IMR-90 (cell line): ENCODE results near the gene CIAO3. TPM values are rescaled to one million over a fixed set of nuclear protein-coding genes. Genes with fewer than 3 reads are reported as not detected.

ENCODE experiments used
- ATAC-seq: fragments of 200-7000 bp; cut with Tn5 transposase; 2 replicates; pipeline ENCODE4 v1.9.1; 2020; ENCODE audit warnings: low read depth, mild to moderate bottlenecking, moderate library complexity
- BruUV-seq: library from RNA; stranded (reverse); fragments of 400-500 nt; replicated peaks from 2 replicates; lab custom pipeline; 2021; lab: Mats Ljungman, UMichigan
- CTCF ChIA-PET: fragments of 300-600 bp; formaldehyde crosslinking; extraction: SDS; loops from one replicate; lab custom pipeline; 2021; ENCODE audit warnings: antibody characterized with exemption; lab: Yijun Ruan, JAX
- POLR2A ChIA-PET: fragments of 300-600 bp; sonication (Branson Sonifier 250); formaldehyde crosslinking; loops from one replicate; lab custom pipeline; 2022; ENCODE audit warnings: antibody characterized with exemption; ENCODE audit not compliant: unreplicated experiment; lab: Charles Lee
- DNase-seq: peaks from one replicate; pipeline ENCODE4 v3.0.0; 2013
- H2AFZ ChIP-seq: replicated peaks from 2 replicates; pipeline ENCODE3; 2013; ENCODE audit warnings: low read length, mild to moderate bottlenecking; ENCODE audit not compliant: poor library complexity
- H2AK5ac ChIP-seq: 2 replicates; pipeline ENCODE4 v1.6.1; 2013; ENCODE audit warnings: low read depth, low read length, inconsistent platforms
- H2AK9ac ChIP-seq: replicated peaks from 2 replicates; pipeline ENCODE3; 2013; ENCODE audit warnings: mild to moderate bottlenecking, low read depth, low read length, moderate library complexity; ENCODE audit not compliant: poor library complexity
- H2BK120ac ChIP-seq: 2 replicates; pipeline ENCODE4 v1.6.1; 2013; ENCODE audit warnings: low read depth, low read length, inconsistent platforms
- H2BK15ac ChIP-seq: 3 replicates; pipeline ENCODE4 v1.6.1; 2013; ENCODE audit warnings: low read depth, low read length, inconsistent platforms
- H2BK20ac ChIP-seq: 2 replicates; pipeline ENCODE4 v1.6.1; 2013; ENCODE audit warnings: low read depth, mild to moderate bottlenecking, inconsistent platforms, low read length, moderate library complexity
- H2BK5ac ChIP-seq: 2 replicates; pipeline ENCODE4 v1.6.1; 2013; ENCODE audit warnings: mild to moderate bottlenecking, low read depth, low read length, inconsistent platforms; ENCODE audit not compliant: poor library complexity, severe bottlenecking
- H3K14ac ChIP-seq: replicated peaks from 2 replicates; pipeline ENCODE4 v1.6.1; 2013; ENCODE audit warnings: low read depth, low read length, inconsistent platforms
- H3K18ac ChIP-seq: 2 replicates; pipeline ENCODE4 v1.6.1; 2013; ENCODE audit warnings: low read depth, low read length, control low read depth
- H3K23ac ChIP-seq: 2 replicates; pipeline ENCODE4 v1.6.1; 2013; ENCODE audit warnings: low read depth, low read length, inconsistent platforms
- H3K27ac ChIP-seq: 2 replicates; pipeline ENCODE4 v1.5.1; 2013; ENCODE audit warnings: mild to moderate bottlenecking, control low read depth, low read length; ENCODE audit not compliant: insufficient read depth
- H3K27me3 ChIP-seq: 2 replicates; pipeline ENCODE4 v1.6.1; 2013; ENCODE audit warnings: low read length; ENCODE audit not compliant: control insufficient read depth, insufficient read depth
- H3K36me3 ChIP-seq: 2 replicates; pipeline ENCODE4 v1.6.1; 2013; ENCODE audit warnings: low read length, mixed read lengths; ENCODE audit not compliant: control insufficient read depth, insufficient read depth
- H3K4ac ChIP-seq: 2 replicates; pipeline ENCODE4 v1.6.1; 2013; ENCODE audit warnings: low read depth, low read length, inconsistent platforms
- H3K4me1 ChIP-seq: 2 replicates; pipeline ENCODE4 v1.6.1; 2013; ENCODE audit warnings: low read length, mixed read lengths; ENCODE audit not compliant: control insufficient read depth, insufficient read depth
- H3K4me2 ChIP-seq: 2 replicates; pipeline ENCODE4 v1.6.1; 2013; ENCODE audit warnings: low read depth, mild to moderate bottlenecking, control low read depth, low read length, moderate library complexity
- H3K4me3 ChIP-seq: 2 replicates; pipeline ENCODE4 v1.5.1; 2013; ENCODE audit warnings: low read depth, mild to moderate bottlenecking, control low read depth, low read length, moderate library complexity; ENCODE audit not compliant: insufficient read depth
- H3K56ac ChIP-seq: 2 replicates; pipeline ENCODE4 v1.6.1; 2013; ENCODE audit warnings: low read length, inconsistent platforms; ENCODE audit not compliant: insufficient read depth; ENCODE audit errors: extremely low read depth
- H3K79me1 ChIP-seq, 2 experiments: 2 replicates each; pipeline ENCODE4 v1.6.1; 2013; ENCODE audit warnings: low read length in 2 of 2, inconsistent platforms in 1 of 2, low read depth in 1 of 2
- H3K9ac ChIP-seq: 2 replicates; pipeline ENCODE4 v1.6.1; 2013; ENCODE audit warnings: low read depth, low read length, control low read depth
- H3K9me1 ChIP-seq: 2 replicates; pipeline ENCODE4 v1.6.1; 2013; ENCODE audit warnings: low read length, inconsistent platforms; ENCODE audit not compliant: insufficient read depth
- H3K9me3 ChIP-seq: 2 replicates; pipeline ENCODE4 v1.6.1; 2013; ENCODE audit warnings: low read length; ENCODE audit not compliant: control insufficient read depth, insufficient read depth
- H4K20me1 ChIP-seq: 2 replicates; pipeline ENCODE4 v1.6.1; 2013; ENCODE audit warnings: low read length, inconsistent platforms; ENCODE audit not compliant: insufficient read depth
- H4K5ac ChIP-seq: 2 replicates; pipeline ENCODE4 v1.6.1; 2013; ENCODE audit warnings: mild to moderate bottlenecking, low read depth, low read length, control low read depth
- H4K8ac ChIP-seq, 2 experiments: 2 replicates each; pipeline ENCODE4 v1.6.1; 2013; ENCODE audit warnings: low read depth in 2 of 2, low read length in 2 of 2, control low read depth in 1 of 2, inconsistent platforms in 1 of 2
- H4K91ac ChIP-seq: 2 replicates; pipeline ENCODE4 v1.6.1; 2013; ENCODE audit warnings: low read depth, low read length, inconsistent platforms; ENCODE audit not compliant: insufficient read depth
- FOS ChIP-seq: fragments of 150-350 bp; IDR thresholded peaks from 2 replicates; pipeline ENCODE4 v1.6.1; 2016; ENCODE audit warnings: low read depth, low read length
- RCOR1 ChIP-seq: IDR thresholded peaks from 2 replicates; pipeline ENCODE4 v1.6.1; 2012; ENCODE audit warnings: mild to moderate bottlenecking, low read length, improper control_type of control experiment; ENCODE audit not compliant: insufficient replicate concordance
- SMC3 ChIP-seq: fragments of 150-350 bp; IDR thresholded peaks from 2 replicates; pipeline ENCODE4 v1.6.1; 2016; ENCODE audit warnings: low read depth, mild to moderate bottlenecking, antibody characterized with exemption, low read length, moderate library complexity
- WGBS, 2 experiments: methylation state at CpG; one replicate each; pipeline versions ENCODE4 v1.1.5 to v1.1.7; 2013; ENCODE audit warnings: missing lambda C conversion rate in 2 of 2; ENCODE audit not compliant: insufficient read length in 1 of 2; ENCODE audit errors: extremely low coverage in 2 of 2; 5-methylcytosine and 5-hydroxymethylcytosine counted together
- dilution Hi-C: fragments of 300-500 bp; cut with HindIII; formaldehyde crosslinking; loops from one replicate; pipeline ENCODE4 v1.14.3; 2018; ENCODE audit warnings: low sequenced_read_pairs; ENCODE audit not compliant: unreplicated experiment
- in situ Hi-C: fragments of 300-500 bp; cut with MboI; formaldehyde crosslinking; loops from 3 replicates; pipeline ENCODE4 v1.14.3; 2019; ENCODE audit warnings: low sequenced_read_pairs, inconsistent platforms, mixed read lengths
- intact Hi-C: fragments of 100-400 bp; cut with micrococcal nuclease; formaldehyde crosslinking; loops from 2 replicates; pipeline ENCODE4 v1.10.0; 2022
- polyA plus RNA-seq, 3 experiments: library from polyadenylated mRNA; depleted of rRNA; stranded (reverse); fragments of >200 nt; gene quantifications; 2 replicates each; pipeline ENCODE4 v1.2.3, GENCODE V29; 2012; ENCODE audit warnings: low replicate concordance in 1 of 3
- total RNA-seq: library from RNA; depleted of rRNA; stranded (reverse); fragments of >200 nt; gene quantifications from 2 replicates; pipeline ENCODE4 v1.2.3, GENCODE V29; 2012

The CIAO3 gene
- total and polyA plus RNA-seq, 2 of the 4 experiments (the other 2 are of a cell fraction) = 17.0 to 20.2 TPM

- in situ Hi-C loops (no loop called here), dilution Hi-C loops (no loop called here), intact Hi-C loops (no loop called here)
- H3K79me1 ChIP-seq = peaks cover 0 to 7% of the 10 kb centered on the region in 2 experiments; a peak in 2 of 4 replicates
- no TSS peak for BruUV-seq
- H3K14ac ChIP-seq = no peak overlapping the region
- POLR2A ChIA-PET = no interaction called here
- H2BK5ac ChIP-seq = no peak overlapping the region
- no peak overlapping the region for H4K91ac ChIP-seq
- H2BK120ac ChIP-seq = no peak overlapping the region
- no peak overlapping the region for H2AK5ac ChIP-seq
- 84% methylated on average over 6 of the region's 12 CpGs; no CpG with 5 or more reads in 1 of the 2 experiments for WGBS, 2 experiments
- H3K4me3 ChIP-seq = no peak overlapping the region
- no peak overlapping the region for H3K9ac ChIP-seq
- no peaks in the 10 kb centered on the region for H3K9me3 ChIP-seq
- H2AFZ ChIP-seq = no peak overlapping the region
- CTCF ChIA-PET = no interaction called here
- H4K8ac ChIP-seq = no peak overlapping the region
- no peak for TF ChIP-seq FOS
- TF ChIP-seq RCOR1 = no peak
- TF ChIP-seq SMC3 = no peak
- DNase-seq (no peak), ATAC-seq (no peak)
- H3K4me2 ChIP-seq = no peak overlapping the region
- no peak overlapping the region for H3K23ac ChIP-seq
- peaks cover 3% of the 10 kb centered on the region for H3K4me1 ChIP-seq
- no peak overlapping the region for H3K27ac ChIP-seq
- peaks cover 46% of the 10 kb centered on the region for H3K36me3 ChIP-seq
- no peak overlapping the region for H2BK15ac ChIP-seq
- H2AK9ac ChIP-seq = no peak overlapping the region
- H4K20me1 ChIP-seq = peaks cover 4% of the 10 kb centered on the region
- H2BK20ac ChIP-seq = no peak overlapping the region
- H3K56ac ChIP-seq = no peak overlapping the region
- no peak overlapping the region for H3K4ac ChIP-seq
- peaks cover under 1% of the 10 kb centered on the region; the same call in 1 of the 2 replicates for H3K9me1 ChIP-seq
- no peak overlapping the region for H3K18ac ChIP-seq
- H3K27me3 ChIP-seq = no peaks in the 10 kb centered on the region
- no peak overlapping the region for H4K5ac ChIP-seq
Observed at GRCh38 chr16:732332-732731, 8.5 kb downstream of the CIAO3 start.
